ENCODE measurements around the gene APOC4. TPM values are rescaled to one million over a fixed set of nuclear protein-coding genes. Genes with fewer than 3 reads are reported as not detected.
A peak's percentile ranks its signal among the peaks of the same experiment; 100 is the strongest.
"Not testable (repeated sequence)": the region's sequence is repeated elsewhere in the genome, so short reads cannot be mapped to it uniquely, and the experiment has no call there.

The APOC4 gene
- total RNA-seq, 1 experiment from 2014 or later = not detected

DNA sequence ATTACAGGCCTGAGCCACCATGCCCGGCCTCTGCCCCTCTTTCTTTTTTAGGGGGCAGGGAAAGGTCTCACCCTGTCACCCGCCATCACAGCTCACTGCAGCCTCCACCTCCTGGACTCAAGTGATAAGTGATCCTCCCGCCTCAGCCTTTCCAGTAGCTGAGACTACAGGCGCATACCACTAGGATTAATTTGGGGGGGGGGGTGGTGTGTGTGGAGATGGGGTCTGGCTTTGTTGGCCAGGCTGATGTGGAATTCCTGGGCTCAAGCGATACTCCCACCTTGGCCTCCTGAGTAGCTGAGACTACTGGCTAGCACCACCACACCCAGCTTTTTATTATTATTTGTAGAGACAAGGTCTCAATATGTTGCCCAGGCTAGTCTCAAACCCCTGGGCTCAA lies 32.3 kb upstream of the APOC4 start:
- no peak overlapping the region for H3K9ac ChIP-seq (ENCODE audit: low read length)
- no peak overlapping the region for H3K27ac ChIP-seq (ENCODE audit: low read depth, low read length)
- no peaks in the 10 kb centered on the region for H3K79me2 ChIP-seq (ENCODE audit: insufficient read depth, low read length)
- H2AFZ ChIP-seq (ENCODE audit: low read depth, low read length, poor library complexity, severe bottlenecking) = no peak overlapping the region
- ATAC-seq = no peak
- no peaks in the 10 kb centered on the region for H3K9me3 ChIP-seq (ENCODE audit: control insufficient read depth in 1 of 2, insufficient read depth in 1 of 2, low read depth in 1 of 2, low read length in 2 of 2)
- H3K4me2 ChIP-seq (ENCODE audit: low read length) = no peak overlapping the region
- TF ChIP-seq ZFX (IDR thresholded peaks at IDR 0.05) (no peak), EGR1 (IDR thresholded peaks at IDR 0.05; ENCODE audit: low read depth) (no peak), SRF (IDR thresholded peaks at IDR 0.05; ENCODE audit: low read depth) (no peak), YY1 (IDR thresholded peaks at IDR 0.05; ENCODE audit: extremely low read depth, insufficient replicate concordance, low read depth, low read length) (no peak), EZH2 (IDR thresholded peaks at IDR 0.05) (no peak), TCF7L2 (IDR thresholded peaks at IDR 0.05; ENCODE audit: borderline replicate concordance, extremely low read depth, insufficient read depth, insufficient read length) (no peak), ATF3 (IDR thresholded peaks at IDR 0.05) (no peak), POLR2A (IDR thresholded peaks at IDR 0.05; ENCODE audit: borderline replicate concordance, extremely low read depth, insufficient read depth, insufficient read length) (no peak)
- TF ChIP-seq, protein P1, sequence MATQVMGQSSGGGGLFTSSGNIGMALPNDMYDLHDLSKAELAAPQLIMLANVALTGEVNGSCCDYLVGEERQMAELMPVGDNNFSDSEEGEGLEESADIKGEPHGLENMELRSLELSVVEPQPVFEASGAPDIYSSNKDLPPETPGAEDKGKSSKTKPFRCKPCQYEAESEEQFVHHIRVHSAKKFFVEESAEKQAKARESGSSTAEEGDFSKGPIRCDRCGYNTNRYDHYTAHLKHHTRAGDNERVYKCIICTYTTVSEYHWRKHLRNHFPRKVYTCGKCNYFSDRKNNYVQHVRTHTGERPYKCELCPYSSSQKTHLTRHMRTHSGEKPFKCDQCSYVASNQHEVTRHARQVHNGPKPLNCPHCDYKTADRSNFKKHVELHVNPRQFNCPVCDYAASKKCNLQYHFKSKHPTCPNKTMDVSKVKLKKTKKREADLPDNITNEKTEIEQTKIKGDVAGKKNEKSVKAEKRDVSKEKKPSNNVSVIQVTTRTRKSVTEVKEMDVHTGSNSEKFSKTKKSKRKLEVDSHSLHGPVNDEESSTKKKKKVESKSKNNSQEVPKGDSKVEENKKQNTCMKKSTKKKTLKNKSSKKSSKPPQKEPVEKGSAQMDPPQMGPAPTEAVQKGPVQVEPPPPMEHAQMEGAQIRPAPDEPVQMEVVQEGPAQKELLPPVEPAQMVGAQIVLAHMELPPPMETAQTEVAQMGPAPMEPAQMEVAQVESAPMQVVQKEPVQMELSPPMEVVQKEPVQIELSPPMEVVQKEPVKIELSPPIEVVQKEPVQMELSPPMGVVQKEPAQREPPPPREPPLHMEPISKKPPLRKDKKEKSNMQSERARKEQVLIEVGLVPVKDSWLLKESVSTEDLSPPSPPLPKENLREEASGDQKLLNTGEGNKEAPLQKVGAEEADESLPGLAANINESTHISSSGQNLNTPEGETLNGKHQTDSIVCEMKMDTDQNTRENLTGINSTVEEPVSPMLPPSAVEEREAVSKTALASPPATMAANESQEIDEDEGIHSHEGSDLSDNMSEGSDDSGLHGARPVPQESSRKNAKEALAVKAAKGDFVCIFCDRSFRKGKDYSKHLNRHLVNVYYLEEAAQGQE (IDR thresholded peaks at IDR 0.05; ENCODE audit: low read depth) = no peak
- TF ChIP-seq, protein P2, sequence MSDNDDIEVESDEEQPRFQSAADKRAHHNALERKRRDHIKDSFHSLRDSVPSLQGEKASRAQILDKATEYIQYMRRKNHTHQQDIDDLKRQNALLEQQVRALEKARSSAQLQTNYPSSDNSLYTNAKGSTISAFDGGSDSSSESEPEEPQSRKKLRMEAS (IDR thresholded peaks at IDR 0.05) = no peak
- intact Hi-C loops (cut with micrococcal nuclease) = no loop called here
- POLR2A ChIA-PET = interaction anchor here (0.8 kb wide), 1 partner anchor 64 kb away, joined by 4 read pairs; no protein-coding TSS in a partner anchor
- no TSS peak for BruUV-seq (replicated peaks)
- RAD21 ChIA-PET (ENCODE audit: low non-redundant PET in 1 of 2, low total read pairs in 2 of 2, uncharacterized antibody in 2 of 2, unreplicated experiment in 2 of 2) = no interaction called here
- H3K27me3 ChIP-seq (ENCODE audit: insufficient read depth, low read length) = no peaks in the 10 kb centered on the region
- H3K4me3 ChIP-seq (replicated peaks in 1 of 2; ENCODE audit: low read depth in 1 of 2, low read length in 2 of 2) = no peak overlapping the region
- peaks cover 24 to 53% of the 10 kb centered on the region in 2 experiments for H3K4me1 ChIP-seq (ENCODE audit: control insufficient read depth in 1 of 2, insufficient read depth in 2 of 2, low read length in 2 of 2)
- no peaks in the 10 kb centered on the region for H3K9me2 ChIP-seq (ENCODE audit: insufficient read depth)
- CTCF ChIA-PET = no interaction called here
- DNase-seq (ENCODE audit: low read depth, low spot score) = no peak
- H3K36me3 ChIP-seq (ENCODE audit: control insufficient read depth in 1 of 2, insufficient read depth in 2 of 2, low read length in 2 of 2) = no peaks in the 10 kb centered on the region
- no peaks in the 10 kb centered on the region for H4K20me1 ChIP-seq (ENCODE audit: insufficient read depth)

- DNase-seq (ENCODE audit: low read depth, low spot score); H3K79me2 ChIP-seq (ENCODE audit: insufficient read depth, low read length); H2AFZ ChIP-seq (ENCODE audit: low read depth, low read length, poor library complexity, severe bottlenecking); intact Hi-C loops (cut with micrococcal nuclease); H3K36me3 ChIP-seq (ENCODE audit: control insufficient read depth in 1 of 2, insufficient read depth in 2 of 2, low read length in 2 of 2); H3K27ac ChIP-seq (ENCODE audit: low read depth, low read length); H3K9me3 ChIP-seq (ENCODE audit: control insufficient read depth in 1 of 2, insufficient read depth in 1 of 2, low read depth in 1 of 2, low read length in 2 of 2); H3K4me3 ChIP-seq (replicated peaks in 1 of 2; ENCODE audit: low read depth in 1 of 2, low read length in 2 of 2); ATAC-seq; RAD21 ChIA-PET (ENCODE audit: low non-redundant PET in 1 of 2, low total read pairs in 2 of 2, uncharacterized antibody in 2 of 2, unreplicated experiment in 2 of 2); BruUV-seq (replicated peaks); CTCF ChIA-PET; H3K9ac ChIP-seq (ENCODE audit: low read length); H3K9me2 ChIP-seq (ENCODE audit: insufficient read depth); H4K20me1 ChIP-seq (ENCODE audit: insufficient read depth); POLR2A ChIA-PET; H3K27me3 ChIP-seq (ENCODE audit: insufficient read depth, low read length): not testable (repeated sequence)
- peak overlapping the region; percentile 80; the same call in 1 of the 2 replicates for H3K4me2 ChIP-seq (ENCODE audit: low read length)
- H3K4me1 ChIP-seq (ENCODE audit: control insufficient read depth in 1 of 2, insufficient read depth in 2 of 2, low read length in 2 of 2) = peaks cover 21 to 40% of the 10 kb centered on the region in 2 experiments
Observed at GRCh38 chr19:44911896-44912295, 30.1 kb upstream of the APOC4 start.

Measured in HCT116 (cell line).